Esophagus squamous epithelium (tissue), 4 donors: ENCODE results near the gene AGRP.

Experiments
- CTCF ChIP-seq, 6 experiments: fragments of 450-650 bp in 4 of 6; fragments of 200-600 bp in 2 of 6; sonication (generic) in 2 of 6; IDR thresholded peaks; one replicate each; pipeline ENCODE4 v1.5.1; 2016 to 2019; ENCODE audit warnings: antibody characterized with exemption in 6 of 6, mild to moderate bottlenecking in 4 of 6, moderate library complexity in 4 of 6
- POLR2A ChIP-seq, 4 donors: fragments of 450-650 bp; IDR thresholded peaks; one replicate each; pipeline ENCODE4 v1.6.1; 2017; ENCODE audit warnings: antibody characterized with exemption in 4 of 4, mild to moderate bottlenecking in 4 of 4, moderate library complexity in 3 of 4

DNA sequence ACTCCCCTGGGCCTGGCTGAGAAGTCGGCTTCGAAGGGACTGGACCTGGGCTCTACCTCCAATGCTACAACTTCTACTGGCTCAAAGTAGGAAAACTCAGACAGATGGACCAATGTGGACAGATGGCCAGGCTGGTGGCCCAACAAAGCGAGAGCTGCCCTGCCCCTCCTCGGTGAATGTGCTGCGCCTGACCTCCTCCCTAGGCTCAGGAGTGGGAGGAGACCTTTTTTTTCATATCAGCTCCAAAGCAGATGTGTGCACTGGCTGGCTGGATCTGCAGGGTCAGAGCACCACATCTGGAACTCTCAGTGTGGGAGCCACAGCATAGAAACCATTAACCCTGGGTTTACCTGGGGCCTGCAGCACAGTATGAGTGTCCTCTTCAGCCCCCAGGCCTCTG lies 23.2 kb downstream of the AGRP start:
- no peak for TF ChIP-seq POLR2A (IDR thresholded peaks at IDR 0.05)
- TF ChIP-seq CTCF (IDR thresholded peaks at IDR 0.05) = no peak
